Left kidney (tissue), 8 donors: ENCODE measurements around the gene CBY3. TPM values are rescaled to one million over a fixed set of nuclear protein-coding genes. Genes with fewer than 3 reads are reported as not detected.
"Not testable (repeated sequence)": the region's sequence is repeated elsewhere in the genome, so short reads cannot be mapped to it uniquely, and the experiment has no call there.

ENCODE experiments used
- DNase-seq: peaks from one replicate; pipeline ENCODE4 v3.0.0-alpha.2; 2013
- long read RNA-seq, 8 donors: transcript quantifications; one replicate each; lab custom pipeline, GENCODE V29; 2026
- polyA plus RNA-seq: library from polyadenylated mRNA; unstranded; fragments of 120-200 nt; gene quantifications from one replicate; pipeline ENCODE4 v1.2.1, GENCODE V29; 2013; ENCODE audit not compliant: insufficient read length

The CBY3 gene
- polyA plus RNA-seq: 0.30 TPM
- long read RNA-seq, donor 1: 0 reads
- long read RNA-seq, donor 2, partial matches to known transcripts: 206 of 311 reads
- long read RNA-seq, donor 2, other reads (novel, unspliced or antisense): 105 of 311 reads
- long read RNA-seq, donor 3: 0 reads
- long read RNA-seq, donor 4: 0 reads
- long read RNA-seq, donor 5: 0 reads
- long read RNA-seq, donor 6, partial matches to known transcripts: 320 of 372 reads
- long read RNA-seq, donor 6, other reads (novel, unspliced or antisense): 52 of 372 reads
- long read RNA-seq, donor 7: 0 reads
- long read RNA-seq, donor 8: 0 reads

DNA sequence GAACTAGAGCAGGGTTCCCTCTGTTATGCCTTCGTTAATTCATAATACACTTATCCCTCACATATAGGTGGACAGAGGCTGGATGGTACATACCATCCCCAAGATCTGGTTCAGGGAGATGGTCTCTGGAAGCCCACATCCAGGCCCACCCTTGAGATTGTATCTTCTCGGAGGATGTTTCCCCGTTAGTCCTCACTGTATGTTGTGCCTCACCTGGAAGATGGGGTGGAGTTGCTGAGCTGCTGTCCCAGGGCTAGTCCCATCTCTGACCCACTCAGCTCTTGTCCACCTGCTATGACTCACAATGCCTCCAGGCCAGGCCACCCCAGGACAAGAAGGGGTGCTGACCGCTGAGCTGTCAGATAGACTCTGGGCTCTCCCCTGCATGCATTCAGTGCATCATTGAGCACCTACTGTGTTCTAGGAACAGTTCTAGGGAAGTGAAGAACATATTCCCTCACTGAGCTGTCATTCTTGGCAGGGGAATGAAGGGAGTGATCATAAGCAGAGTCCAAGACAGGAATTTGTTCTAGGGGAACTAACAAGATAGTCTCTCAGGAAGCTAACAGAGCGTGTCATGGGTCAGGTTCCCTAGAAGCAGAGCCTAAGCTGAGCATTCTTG, at the start of gene CBY3:
Gene CBY3, minus strand, starts transcription at position 255 of the 622 bp plus-strand sequence. Its CDS starts 116 bp downstream, at position 139.
- DNase-seq: no peak

DNA sequence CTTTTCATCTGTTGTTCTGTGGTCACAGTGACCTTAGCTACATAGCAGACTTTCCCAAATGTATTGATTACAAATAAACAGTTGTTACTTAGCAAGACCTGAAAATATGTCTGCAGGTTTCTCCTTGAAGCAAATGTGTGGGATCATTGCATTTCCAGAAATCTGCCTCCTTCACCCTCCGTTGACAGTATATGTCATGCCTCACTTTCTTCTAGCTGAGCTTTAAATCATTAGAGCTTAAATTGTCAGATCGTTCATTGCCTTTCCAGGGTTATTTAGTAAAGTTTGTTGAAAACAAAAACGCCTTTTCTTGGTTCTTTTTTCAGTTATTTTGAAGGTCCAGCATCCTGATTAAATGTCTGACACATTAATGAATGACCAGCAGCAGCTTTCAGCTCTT, 49.5 kb upstream of the CBY3 start:
- no peak for DNase-seq

- no peak for DNase-seq
These were observed 48.9 kb upstream of the CBY3 start for GRCh38 chr5:179729727-179730126.

- DNase-seq: no peak
These were observed 48.5 kb upstream of the CBY3 start for GRCh38 chr5:179729303-179729702.

DNA sequence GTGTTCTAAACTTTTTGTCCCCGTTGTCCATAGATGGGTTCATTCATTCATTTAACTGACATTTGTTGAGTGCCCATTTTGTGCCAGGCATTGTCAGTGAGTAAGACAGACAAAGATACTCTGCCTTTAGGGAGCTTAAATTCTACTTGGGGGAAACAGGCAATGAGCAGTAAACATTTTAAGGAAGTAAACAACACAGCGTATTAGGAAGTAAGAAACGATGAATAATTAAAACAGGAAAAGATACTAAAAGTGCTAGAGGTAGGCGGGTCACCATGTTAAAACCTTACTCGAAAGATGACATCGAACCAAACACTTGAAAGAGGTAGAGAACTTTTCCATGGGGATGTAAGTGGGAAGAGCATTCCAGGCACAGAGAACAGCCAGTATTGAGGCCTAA, 46.3 kb upstream of the CBY3 start:
- no peak for DNase-seq

- no peak for DNase-seq
These were observed 43.3 kb upstream of the CBY3 start for GRCh38 chr5:179724163-179724562.

GRCh38 chr5:179720222-179720621, 39.4 kb upstream of the CBY3 start:
- no peak for DNase-seq

- DNase-seq: no peak
These were observed 35.5 kb upstream of the CBY3 start for GRCh38 chr5:179716286-179716685.

GRCh38 chr5:179700401-179700918, 19.6 kb upstream of the CBY3 start:
- peak; percentile 12 for DNase-seq

DNA sequence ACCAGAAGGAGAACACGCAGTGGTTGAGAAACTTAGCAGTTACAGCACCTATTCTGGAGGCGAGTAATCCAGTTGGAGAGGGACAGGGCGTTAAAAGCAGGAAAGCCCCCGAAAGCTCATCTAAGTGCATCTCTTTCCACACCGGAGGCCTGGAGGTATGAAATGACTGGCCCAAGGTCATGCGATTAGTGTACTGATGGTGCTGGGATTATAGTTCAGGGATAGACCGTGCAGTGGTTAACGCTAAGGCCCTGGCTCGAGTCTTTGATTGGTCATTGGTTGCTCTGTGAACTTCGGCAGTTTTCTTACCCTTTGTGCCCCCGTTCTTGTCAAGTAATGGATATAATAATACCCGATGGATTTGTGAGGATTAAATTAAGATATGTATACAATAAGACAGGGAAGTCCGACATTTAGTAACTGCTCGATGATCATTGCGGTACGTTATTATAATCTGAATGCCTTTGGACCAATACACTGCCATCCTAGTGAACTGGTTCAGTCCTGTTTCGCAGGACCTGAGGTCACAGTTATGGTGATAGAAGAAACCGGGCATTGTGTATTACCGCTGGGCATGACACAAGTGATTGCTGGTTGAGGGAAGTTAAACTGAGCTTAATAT, 18.9 kb upstream of the CBY3 start:
- no peak for DNase-seq

- peak; percentile 12 for DNase-seq
These were observed 18.2 kb upstream of the CBY3 start, which contains the start of gene CANX for GRCh38 chr5:179698935-179699615. CANX (plus strand) TSS chr5:179698967; CDS start chr5:179705682, 6,715 bp downstream.

DNA sequence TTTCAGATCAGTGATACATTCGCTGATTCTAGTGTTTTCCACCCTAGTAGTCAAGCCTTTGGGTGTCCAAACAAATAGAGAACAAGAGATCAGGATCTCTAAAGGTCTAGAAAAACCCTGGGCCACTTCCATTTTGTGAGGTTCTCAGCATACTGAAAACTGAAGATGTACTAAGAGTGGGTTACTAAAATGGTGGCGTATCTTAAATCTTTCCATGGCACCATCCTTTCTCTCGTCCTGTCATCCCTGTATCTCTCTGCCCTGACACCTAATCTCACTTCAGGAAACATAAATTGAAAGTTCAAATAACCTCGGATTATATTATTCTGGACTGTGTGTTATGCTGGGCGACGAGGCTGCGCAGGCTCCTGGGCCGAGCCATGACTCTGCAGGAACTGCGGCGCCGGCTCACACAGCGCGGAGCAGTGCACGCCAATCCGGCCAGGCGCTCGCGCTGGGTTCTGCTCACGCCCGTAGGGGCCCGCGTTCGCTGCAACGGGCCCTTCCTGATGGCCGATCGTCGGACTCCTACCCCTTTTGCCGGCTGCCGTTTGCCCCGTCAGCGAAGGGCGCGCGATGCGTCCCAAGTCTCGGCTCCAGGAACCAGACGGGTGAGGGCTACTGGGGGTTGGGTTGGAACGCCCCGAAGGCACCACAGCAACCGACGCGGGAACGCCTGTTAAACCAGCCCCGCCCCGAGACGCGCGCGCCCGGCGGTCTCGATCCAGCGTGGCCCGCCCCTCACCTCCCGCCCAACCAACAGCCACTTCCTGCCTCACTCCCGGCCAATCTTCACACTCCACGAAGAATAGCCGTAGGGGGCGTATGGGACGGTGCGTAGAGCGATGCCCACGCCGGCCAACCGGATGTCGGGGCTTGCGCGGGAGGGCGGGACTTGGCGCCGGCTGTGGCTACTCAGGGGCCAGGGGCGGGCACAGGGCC, 17.4 kb upstream of the CBY3 start:
- DNase-seq: peak; percentile 100

GRCh38 chr5:179697543-179697942, 16.7 kb upstream of the CBY3 start:
- DNase-seq: not testable (repeated sequence)

DNA sequence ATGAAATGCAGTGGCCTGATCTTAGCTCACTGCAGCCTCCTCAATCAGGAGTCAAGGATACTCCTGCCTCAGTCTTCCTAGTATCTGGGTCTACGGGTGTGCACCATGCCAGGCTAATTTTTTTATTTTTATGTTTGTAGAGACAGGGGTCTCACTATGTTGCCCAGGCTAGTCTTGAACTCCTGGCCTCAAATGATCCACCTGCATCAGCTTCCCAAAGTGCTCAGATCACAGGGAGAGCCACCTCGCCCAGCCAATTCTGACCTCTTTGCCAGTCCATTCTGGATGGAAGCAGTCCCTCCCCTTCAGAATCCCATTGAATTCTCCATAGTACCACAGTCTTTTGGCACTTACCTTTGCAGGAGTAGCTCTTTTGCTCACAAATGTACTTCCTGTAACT, 16.3 kb upstream of the CBY3 start:
- DNase-seq: no peak

DNA sequence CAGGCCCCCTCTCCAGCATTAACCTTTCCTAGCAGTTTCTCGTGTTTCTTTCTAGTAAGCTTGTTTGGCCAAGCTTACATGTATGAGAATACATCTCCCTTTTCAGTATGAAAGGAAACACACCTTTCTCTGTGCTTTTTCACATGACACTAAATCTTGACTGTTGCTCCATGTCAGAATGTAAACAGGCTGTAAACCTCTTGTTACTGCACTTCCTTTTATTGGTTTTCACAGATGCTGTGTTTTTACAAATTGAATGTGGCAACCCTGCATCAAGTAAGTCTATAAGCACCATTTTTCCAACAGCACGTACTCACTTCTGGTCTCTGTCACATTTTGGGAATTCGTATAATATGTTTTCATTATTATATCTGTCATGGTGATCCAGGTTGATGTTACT, 15.8 kb upstream of the CBY3 start:
- peak; percentile 38 for DNase-seq

- DNase-seq: no peak
These were observed 13.7 kb upstream of the CBY3 start for GRCh38 chr5:179694561-179694960.

DNA sequence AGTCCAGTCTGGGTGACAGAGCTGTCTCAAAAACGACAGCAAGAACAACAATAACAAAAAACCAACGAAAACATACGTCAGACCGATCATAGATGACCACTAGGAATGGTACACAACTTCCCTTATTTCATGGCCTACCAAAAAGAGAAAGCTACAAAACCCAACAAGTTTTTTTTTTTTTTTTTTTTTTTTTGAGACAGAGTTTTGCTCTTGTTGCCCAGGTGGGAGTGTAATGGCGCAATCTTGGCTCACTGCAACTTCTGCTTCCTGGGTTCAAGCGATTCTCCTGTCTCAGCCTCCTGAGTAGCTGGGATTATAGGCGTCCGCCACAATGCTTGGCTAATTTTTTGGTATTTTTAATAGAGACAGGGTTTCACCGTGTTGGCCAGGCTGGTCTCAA, 8.4 kb upstream of the CBY3 start:
- not testable (repeated sequence) for DNase-seq

DNA sequence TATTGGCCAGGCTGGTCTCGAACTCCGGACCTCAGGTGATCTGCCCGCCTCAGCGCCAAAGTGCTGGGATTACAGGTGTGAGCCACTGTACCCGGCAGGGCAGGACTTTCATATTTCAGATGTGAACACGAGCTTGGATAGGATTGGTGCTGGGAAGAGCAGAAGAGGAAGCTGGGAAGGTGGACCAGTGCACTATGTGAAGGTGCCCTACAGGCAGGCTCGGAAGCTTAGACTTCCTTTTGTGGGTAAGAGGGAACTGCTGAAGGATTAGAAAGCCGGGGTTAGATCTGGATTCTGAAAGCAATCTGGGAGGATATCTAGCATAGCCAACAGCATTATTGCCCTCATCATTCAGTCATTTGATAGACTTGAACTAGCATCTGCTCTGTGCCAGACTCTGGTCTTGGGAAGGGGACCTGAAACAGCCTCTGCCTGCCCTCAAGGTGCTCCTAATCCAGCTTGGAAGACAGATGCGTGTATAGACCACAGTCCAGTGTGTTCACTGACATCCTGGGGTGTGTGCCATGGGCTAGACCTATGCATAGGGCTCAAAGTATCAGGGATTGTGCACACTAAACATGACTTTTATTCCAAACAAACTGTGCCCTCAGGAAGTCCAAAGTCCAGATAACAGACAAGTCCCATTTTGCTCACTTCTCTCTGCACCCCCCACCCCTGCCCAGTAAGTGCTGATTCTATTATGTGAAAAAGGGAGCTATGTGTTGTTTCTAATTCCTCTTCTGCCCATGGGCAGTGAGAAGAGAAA, 637 bp downstream of the CBY3 start:
- DNase-seq: no peak

- DNase-seq: peak; percentile 87
These were observed 1.7 kb downstream of the CBY3 start for GRCh38 chr5:179679014-179679674.
